Right lobe of liver (tissue), 6 donors: ENCODE results near the gene KRT38. TPM values are rescaled to one million over a fixed set of nuclear protein-coding genes. Genes with fewer than 3 reads are reported as not detected.

Experiments
- ATAC-seq, 4 donors: fragments of 200-7000 bp; cut with Tn5 transposase; one replicate each; pipeline ENCODE4 v1.9.1; 2020; ENCODE audit warnings: mild to moderate bottlenecking in 4 of 4, moderate library complexity in 4 of 4
- DNase-seq, 3 donors: peaks; one replicate each; pipeline ENCODE4 v3.0.0-alpha.2; 2020
- H3K27ac ChIP-seq, 3 donors: fragments of 200-600 bp; one replicate each; pipeline ENCODE4 v1.8.0; 2022
- H3K27me3 ChIP-seq, 2 donors: fragments of 200-600 bp; one replicate each; pipeline ENCODE4 v1.8.0; 2022
- H3K36me3 ChIP-seq, 4 donors: fragments of 200-600 bp; sonication (generic) in 1 of 4; one replicate each; pipeline versions ENCODE4 v1.5.1 to v1.8.0; 2017 to 2022; ENCODE audit warnings: control low read depth in 1 of 4
- H3K4me1 ChIP-seq, 4 donors: fragments of 200-600 bp; sonication (generic) in 1 of 4; one replicate each; pipeline versions ENCODE4 v1.5.1 to v1.8.0; 2017 to 2022; ENCODE audit warnings: control low read depth in 1 of 4
- H3K4me3 ChIP-seq, 3 donors: fragments of 200-600 bp; one replicate each; pipeline ENCODE4 v1.8.0; 2022
- H3K9me3 ChIP-seq, 4 donors: fragments of 200-600 bp; sonication (generic) in 1 of 4; one replicate each; pipeline versions ENCODE4 v1.5.1 to v1.8.0; 2017 to 2022; ENCODE audit warnings: control low read depth in 1 of 4
- POLR2A ChIP-seq: fragments of 450-650 bp; IDR thresholded peaks from one replicate; pipeline ENCODE4 v1.6.1; 2017; ENCODE audit warnings: antibody characterized with exemption, mild to moderate bottlenecking
- WGBS: methylation state at CpG from one replicate; pipeline ENCODE4 v1.1.6; 2018; ENCODE audit warnings: low coverage, low lambda C conversion rate; ENCODE audit not compliant: insufficient coverage; ENCODE audit errors: missing lambda C conversion rate; 5-methylcytosine and 5-hydroxymethylcytosine counted together
- intact Hi-C, 2 donors: fragments of 100-400 bp; cut with DNase I; formaldehyde crosslinking; loops; one replicate each; pipeline versions ENCODE4 v1.11.2 to v1.14.1; 2022
- small RNA-seq, 2 experiments: library from RNA; depleted of rRNA; stranded (forward); fragments of <200 nt; gene quantifications; one replicate each; pipeline ENCODE3, GENCODE V24; 2016
- total RNA-seq, 6 experiments: library from RNA; depleted of rRNA in 2 of 6; stranded (reverse); fragments of >200 nt in 2 of 6; fragmentation: NEBNext Ultra II Directional in 3 of 6; extraction: Animal tissue kit (Norgen Biotek cat#: 25700) in 3 of 6; gene quantifications; one replicate each; pipeline versions ENCODE4 v1.1.0 to v1.2.4, GENCODE V29; 2016 to 2023
- TF ChIP-seq, protein P1 (sequence below), 4 donors: fragments of 200-600 bp in 3 of 4; fragments of 450-650 bp in 1 of 4; IDR thresholded peaks; one replicate each; pipeline versions ENCODE4 v1.5.1 to v1.8.0; 2016 to 2022; ENCODE audit warnings: antibody characterized with exemption in 4 of 4, mild to moderate bottlenecking in 2 of 4
- donor health status: DM: no; HTN: yes; CAD: no.
- donor health status: DM: no; HTN: no; CAD: no.
- donor health status: DM: no; HTN: no; CAD: no.
- donor health status: DM: no; HTN: yes; CAD: no.
- donor health status: DM: no; HTN: yes; CAD: no.

Gene KRT38
- total RNA-seq, 6 experiments from 2014 or later = not detected

- no peaks in the 10 kb centered on the region for H3K4me1 ChIP-seq
- DNase-seq = no peak
- WGBS = 73% methylated on average over 4 of the region's 4 CpGs
- no peak for ATAC-seq
- H3K4me3 ChIP-seq = no peak overlapping the region
- intact Hi-C loops = no loop called here
- H3K27ac ChIP-seq = no peak overlapping the region
- H3K36me3 ChIP-seq = no peaks in the 10 kb centered on the region
- TF ChIP-seq, protein P1, sequence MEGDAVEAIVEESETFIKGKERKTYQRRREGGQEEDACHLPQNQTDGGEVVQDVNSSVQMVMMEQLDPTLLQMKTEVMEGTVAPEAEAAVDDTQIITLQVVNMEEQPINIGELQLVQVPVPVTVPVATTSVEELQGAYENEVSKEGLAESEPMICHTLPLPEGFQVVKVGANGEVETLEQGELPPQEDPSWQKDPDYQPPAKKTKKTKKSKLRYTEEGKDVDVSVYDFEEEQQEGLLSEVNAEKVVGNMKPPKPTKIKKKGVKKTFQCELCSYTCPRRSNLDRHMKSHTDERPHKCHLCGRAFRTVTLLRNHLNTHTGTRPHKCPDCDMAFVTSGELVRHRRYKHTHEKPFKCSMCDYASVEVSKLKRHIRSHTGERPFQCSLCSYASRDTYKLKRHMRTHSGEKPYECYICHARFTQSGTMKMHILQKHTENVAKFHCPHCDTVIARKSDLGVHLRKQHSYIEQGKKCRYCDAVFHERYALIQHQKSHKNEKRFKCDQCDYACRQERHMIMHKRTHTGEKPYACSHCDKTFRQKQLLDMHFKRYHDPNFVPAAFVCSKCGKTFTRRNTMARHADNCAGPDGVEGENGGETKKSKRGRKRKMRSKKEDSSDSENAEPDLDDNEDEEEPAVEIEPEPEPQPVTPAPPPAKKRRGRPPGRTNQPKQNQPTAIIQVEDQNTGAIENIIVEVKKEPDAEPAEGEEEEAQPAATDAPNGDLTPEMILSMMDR (IDR thresholded peaks at IDR 0.05) = no peak
- TF ChIP-seq POLR2A = no peak
- H3K9me3 ChIP-seq = no peaks in the 10 kb centered on the region
- H3K27me3 ChIP-seq = no peaks in the 10 kb centered on the region
These were observed 53.1 kb downstream of the KRT38 start for GRCh38 chr17:41387670-41388069.

GRCh38 chr17:41386227-41386626 is 54.6 kb downstream of the KRT38 start:
- Histone ChIP-seq H3K4me1 (no peaks in the 10 kb centered on the region), H3K27me3 (no peaks in the 10 kb centered on the region), H3K36me3 (no peaks in the 10 kb centered on the region), H3K9me3 (no peaks in the 10 kb centered on the region), H3K27ac (no peak overlapping the region), H3K4me3 (no peak overlapping the region)
- no peak for ATAC-seq
- intact Hi-C loops = no loop called here
- DNase-seq = no peak
- 100% methylated on average over 1 of the region's 1 CpG for WGBS
- TF ChIP-seq, protein P1 (IDR thresholded peaks at IDR 0.05) = no peak
- TF ChIP-seq POLR2A = no peak

Small RNA genes within 50 kb of the gene (small RNA-seq; reads per million reads assigned to genes)
- 0 to 0.10 reads per million in 2 experiments for gene RNU2-32P

Other genes with a start within 250 kb of the KRT38 start
- gene KRTAP9-2, start 214.3 kb downstream of the KRT38 start, total RNA-seq = not detected
- gene KRTAP9-3, start 208.5 kb downstream of the KRT38 start, total RNA-seq = not detected
- gene KRTAP9-8, start 203.0 kb downstream of the KRT38 start, total RNA-seq = not detected
- not detected for gene KRTAP9-4, start 191.3 kb downstream of the KRT38 start, total RNA-seq
- gene KRTAP9-9, start 185.6 kb downstream of the KRT38 start, total RNA-seq = not detected
- not detected for gene KRTAP9-6, start 175.6 kb downstream of the KRT38 start, total RNA-seq
- gene KRTAP9-7, start 165.3 kb downstream of the KRT38 start, total RNA-seq = not detected
- gene KRTAP29-1, start 138.1 kb downstream of the KRT38 start, total RNA-seq = not detected
- gene KRTAP16-1, start 131.7 kb downstream of the KRT38 start, total RNA-seq = not detected
- gene KRTAP17-1, start 125.3 kb downstream of the KRT38 start, total RNA-seq = not detected
- not detected for gene KRT33A, start 90.2 kb downstream of the KRT38 start, total RNA-seq
- gene KRT33B, start 71.2 kb downstream of the KRT38 start, total RNA-seq = not detected
- gene KRT34, start 58.7 kb downstream of the KRT38 start, total RNA-seq = not detected
- gene KRT31, start 43.4 kb downstream of the KRT38 start, total RNA-seq = not detected
- gene KRT37, start 16.4 kb downstream of the KRT38 start, total RNA-seq = not detected
- gene KRT32, start 26.4 kb upstream of the KRT38 start, total RNA-seq = not detected
- gene KRT35, start 40.2 kb upstream of the KRT38 start, total RNA-seq = not detected
- not detected for gene KRT36, start 48.9 kb upstream of the KRT38 start, total RNA-seq
- gene KRT13, start 64.6 kb upstream of the KRT38 start, total RNA-seq = 1 to 10 TPM in 1 of 6 experiments, not detected in 5; 1.6 TPM
- not detected for gene KRT15, start 77.9 kb upstream of the KRT38 start, total RNA-seq
- 1 to 10 TPM in 5 of 6 experiments, under 1 TPM in 1; 0.87 to 4.3 (median 2.5) TPM for gene KRT19, start 87.3 kb upstream of the KRT38 start, total RNA-seq
- gene KRT9, start 131.1 kb upstream of the KRT38 start, total RNA-seq = not detected
- gene KRT14, start 145.9 kb upstream of the KRT38 start, total RNA-seq = under 1 TPM in 1 of 6 experiments, not detected in 5; 0.24 TPM
- gene KRT16, start 171.8 kb upstream of the KRT38 start, total RNA-seq = not detected
- not detected for gene KRT17, start 183.6 kb upstream of the KRT38 start, total RNA-seq
- gene EIF1, start 247.9 kb upstream of the KRT38 start, total RNA-seq = 100 to 1,000 TPM; 284 to 454 (median 404) TPM